Measurements from ENCODE around the gene TNFRSF1A.

DNA sequence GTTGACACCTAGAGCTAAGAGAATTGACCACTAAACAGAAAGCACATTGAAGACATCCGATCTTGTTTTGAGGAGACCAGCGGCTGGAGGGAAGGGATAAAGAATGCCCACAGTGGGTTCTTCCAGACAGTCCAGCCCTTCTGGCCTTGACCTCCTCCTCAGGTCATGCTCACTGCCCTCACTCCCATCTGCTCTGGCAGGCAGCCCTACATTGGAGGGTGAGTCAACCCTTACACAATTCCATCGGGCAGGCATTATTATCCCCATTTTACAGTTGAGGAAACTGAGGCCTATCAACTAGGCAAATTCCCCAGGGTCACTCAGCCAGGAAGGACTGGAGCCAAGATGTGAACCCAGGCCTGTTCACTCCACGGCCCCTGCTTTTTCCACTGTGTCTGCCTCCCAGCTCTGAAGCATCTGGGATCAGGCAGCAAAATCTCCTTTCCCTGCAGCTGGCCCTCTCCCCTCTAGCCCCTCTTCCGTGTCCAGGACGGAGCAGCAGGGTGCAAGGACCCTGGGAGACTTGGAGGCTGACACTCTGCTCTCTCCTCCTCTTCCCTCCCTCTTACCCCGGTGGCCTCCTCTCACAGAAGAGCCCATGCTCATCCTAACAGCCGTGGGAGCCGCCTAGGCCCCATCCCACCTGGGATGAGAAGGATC is 28.2 kb upstream of the TNFRSF1A start:
- TF ChIP-seq, protein P1, sequence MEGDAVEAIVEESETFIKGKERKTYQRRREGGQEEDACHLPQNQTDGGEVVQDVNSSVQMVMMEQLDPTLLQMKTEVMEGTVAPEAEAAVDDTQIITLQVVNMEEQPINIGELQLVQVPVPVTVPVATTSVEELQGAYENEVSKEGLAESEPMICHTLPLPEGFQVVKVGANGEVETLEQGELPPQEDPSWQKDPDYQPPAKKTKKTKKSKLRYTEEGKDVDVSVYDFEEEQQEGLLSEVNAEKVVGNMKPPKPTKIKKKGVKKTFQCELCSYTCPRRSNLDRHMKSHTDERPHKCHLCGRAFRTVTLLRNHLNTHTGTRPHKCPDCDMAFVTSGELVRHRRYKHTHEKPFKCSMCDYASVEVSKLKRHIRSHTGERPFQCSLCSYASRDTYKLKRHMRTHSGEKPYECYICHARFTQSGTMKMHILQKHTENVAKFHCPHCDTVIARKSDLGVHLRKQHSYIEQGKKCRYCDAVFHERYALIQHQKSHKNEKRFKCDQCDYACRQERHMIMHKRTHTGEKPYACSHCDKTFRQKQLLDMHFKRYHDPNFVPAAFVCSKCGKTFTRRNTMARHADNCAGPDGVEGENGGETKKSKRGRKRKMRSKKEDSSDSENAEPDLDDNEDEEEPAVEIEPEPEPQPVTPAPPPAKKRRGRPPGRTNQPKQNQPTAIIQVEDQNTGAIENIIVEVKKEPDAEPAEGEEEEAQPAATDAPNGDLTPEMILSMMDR (conservative IDR thresholded peaks at IDR 0.05; ENCODE audit: low read length): no peak
- TF ChIP-seq EZH2phosphoT487 (IDR thresholded peaks at IDR 0.05; ENCODE audit: borderline replicate concordance): no peak

Measured in Loucy (cell line).